Measurements from ENCODE around the gene KLK1.

- TF ChIP-seq POLR2AphosphoS5 (IDR thresholded peaks at IDR 0.05) (peak; percentile 4 to 26 (median 18)), CTCF (IDR thresholded peaks at IDR 0.05 in 8 of 11, conservative IDR thresholded peaks at IDR 0.05 in 3 of 11) (no peak)
These were observed 29.3 kb downstream of the KLK1 start for GRCh38 chr19:50794074-50794875.
